Stimulated activated CD8-positive, alpha-beta memory T cell treated with anti-CD3 and anti-CD28 coated beads, Interleukin-15, amount 100 ng/mL, for 1 hour (primary cell): ENCODE measurements around the gene UBTD1.
"Not testable (repeated sequence)": the region's sequence is repeated elsewhere in the genome, so short reads cannot be mapped to it uniquely, and the experiment has no call there.

Experiments used
- DNase-seq: peaks from one replicate; pipeline ENCODE4 v3.0.0-alpha.2; 2020; ENCODE audit warnings: low read depth

UBTD1 gene, protein sequence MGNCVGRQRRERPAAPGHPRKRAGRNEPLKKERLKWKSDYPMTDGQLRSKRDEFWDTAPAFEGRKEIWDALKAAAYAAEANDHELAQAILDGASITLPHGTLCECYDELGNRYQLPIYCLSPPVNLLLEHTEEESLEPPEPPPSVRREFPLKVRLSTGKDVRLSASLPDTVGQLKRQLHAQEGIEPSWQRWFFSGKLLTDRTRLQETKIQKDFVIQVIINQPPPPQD

GRCh38 chr10:97498841-97499560 is at the start of gene UBTD1:
Gene UBTD1 (plus strand): TSS chr10:97498924. CDS start chr10:97499204, 280 bp downstream.
- no peak for DNase-seq

DNA sequence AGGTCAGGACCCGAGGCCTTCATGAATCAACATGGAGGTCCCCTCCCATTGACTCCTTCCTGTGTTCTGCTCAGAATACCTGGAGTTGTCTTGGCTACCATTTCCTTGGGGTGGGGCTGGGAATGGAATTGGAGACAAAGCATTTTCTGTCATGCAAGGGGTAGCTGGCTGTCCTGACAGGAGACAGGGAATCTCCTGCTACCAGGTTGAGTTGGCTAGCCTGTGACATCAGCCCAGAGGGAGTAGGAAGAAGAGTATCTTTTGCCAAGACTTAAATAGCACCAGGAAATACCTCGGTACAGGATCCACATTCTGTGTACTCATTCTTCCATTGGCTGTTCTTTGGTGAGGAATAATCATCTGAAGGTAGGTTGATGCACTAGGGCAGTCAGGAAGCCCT is 47.9 kb upstream of the UBTD1 start:
- DNase-seq = no peak

DNA sequence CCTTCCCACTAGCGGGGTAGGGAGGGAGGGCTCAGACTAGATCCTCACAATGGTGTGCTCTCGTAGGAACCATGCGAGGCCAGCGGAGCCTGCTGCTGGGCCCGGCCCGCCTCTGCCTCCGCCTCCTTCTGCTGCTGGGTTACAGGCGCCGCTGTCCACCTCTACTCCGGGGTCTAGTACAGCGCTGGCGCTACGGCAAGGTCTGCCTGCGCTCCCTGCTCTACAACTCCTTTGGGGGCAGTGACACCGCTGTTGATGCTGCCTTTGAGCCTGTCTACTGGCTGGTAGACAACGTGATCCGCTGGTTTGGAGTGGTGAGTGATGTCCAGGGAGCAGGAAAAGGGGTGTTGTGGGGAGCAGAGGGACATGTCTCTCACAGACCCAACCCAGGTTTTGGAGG is 47.1 kb upstream of the UBTD1 start:
- no peak for DNase-seq

GRCh38 chr10:97452352-97452751 is 46.4 kb upstream of the UBTD1 start:
- no peak for DNase-seq

GRCh38 chr10:97454330-97455036 is 44.2 kb upstream of the UBTD1 start:
- no peak for DNase-seq

DNA sequence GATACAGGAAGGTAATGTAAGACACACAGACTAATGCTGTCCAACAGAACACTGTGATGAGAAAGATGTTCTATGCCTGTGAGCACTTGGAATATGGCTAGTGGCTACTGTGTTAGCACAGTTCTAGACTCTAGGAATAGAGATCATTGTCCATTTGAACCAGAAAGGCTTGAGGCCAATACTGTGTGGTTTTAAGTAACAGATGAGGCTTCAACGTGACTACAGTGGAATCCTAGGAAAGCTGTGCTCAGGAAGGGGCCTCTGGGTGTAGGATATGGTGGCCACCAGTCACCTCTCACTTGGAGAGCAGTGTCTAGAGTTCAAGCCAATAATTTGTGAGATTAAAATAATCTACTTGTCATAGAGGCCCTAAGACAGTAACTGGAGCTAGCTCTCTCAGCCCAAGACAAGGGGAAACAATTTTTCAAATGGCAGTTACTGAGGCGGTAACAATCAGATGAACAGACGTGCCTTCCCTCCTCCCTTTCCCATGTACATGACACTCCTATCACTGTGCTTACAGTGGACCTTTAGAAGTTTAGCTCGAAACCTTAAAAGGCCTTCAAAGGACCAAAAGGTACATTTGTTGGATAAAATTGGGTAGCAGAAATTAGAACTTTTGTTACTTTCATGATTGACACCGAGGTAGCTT is 42.6 kb upstream of the UBTD1 start:
- DNase-seq = no peak

DNA sequence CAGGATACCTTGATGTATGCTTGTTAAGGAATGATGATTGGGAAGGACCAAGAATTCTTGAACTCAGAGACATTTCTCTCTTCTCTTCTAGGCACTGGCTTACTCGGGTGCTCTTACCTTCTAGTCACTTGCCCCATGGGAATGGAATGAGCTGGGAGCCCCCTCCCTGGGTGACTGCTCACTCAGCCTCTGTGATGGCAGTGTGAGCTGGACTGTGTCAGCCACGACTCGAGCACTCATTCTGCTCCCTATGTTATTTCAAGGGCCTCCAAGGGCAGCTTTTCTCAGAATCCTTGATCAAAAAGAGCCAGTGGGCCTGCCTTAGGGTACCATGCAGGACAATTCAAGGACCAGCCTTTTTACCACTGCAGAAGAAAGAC is 42.0 kb upstream of the UBTD1 start:
- no peak for DNase-seq

- no peak for DNase-seq
Measured at GRCh38 chr10:97459111-97459510, 39.6 kb upstream of the UBTD1 start.

- no peak for DNase-seq
Measured at GRCh38 chr10:97459933-97460332, 38.8 kb upstream of the UBTD1 start.

- no peak for DNase-seq
Measured at GRCh38 chr10:97462309-97462708, 36.4 kb upstream of the UBTD1 start.

GRCh38 chr10:97463363-97464132 is 35.2 kb upstream of the UBTD1 start:
- no peak for DNase-seq

DNA sequence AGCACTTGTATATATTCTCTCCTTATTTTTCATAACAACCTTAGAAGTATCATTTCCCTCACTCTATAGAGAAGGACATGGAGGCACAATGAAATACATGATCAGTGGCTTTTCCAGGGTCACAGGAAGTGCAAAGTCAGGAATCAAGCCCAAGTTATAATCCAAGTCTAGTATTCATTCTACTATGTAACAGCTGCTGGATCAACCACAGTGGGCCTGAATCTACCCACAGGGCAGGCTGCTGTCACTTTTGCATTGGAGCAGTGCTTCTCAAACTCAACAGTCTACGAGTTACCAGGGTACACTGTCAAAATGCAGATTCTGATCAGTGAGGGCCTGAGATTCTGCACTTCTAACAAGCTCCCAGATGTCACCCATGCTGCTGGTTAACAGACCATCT is 34.5 kb upstream of the UBTD1 start:
- no peak for DNase-seq

DNA sequence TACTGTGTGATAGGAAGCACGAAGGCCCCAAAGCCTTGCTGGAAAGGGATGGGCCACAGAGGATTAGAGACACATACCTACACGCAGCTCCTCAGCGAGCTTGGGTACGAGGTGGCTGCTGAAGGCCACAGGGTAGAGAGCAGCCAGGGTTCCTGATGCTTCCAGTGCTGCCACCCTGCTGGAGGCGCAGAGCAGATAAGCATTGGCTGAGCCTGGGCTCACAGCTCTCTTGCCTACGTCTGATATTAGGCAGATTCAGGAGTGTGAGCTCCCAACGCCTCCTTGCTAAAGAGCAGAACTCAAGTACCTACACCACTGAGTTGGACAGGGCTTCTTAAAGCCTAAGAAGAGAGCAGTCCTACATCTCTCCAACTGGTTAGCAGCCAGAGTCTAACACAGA is 32.7 kb upstream of the UBTD1 start:
- DNase-seq = no peak

DNA sequence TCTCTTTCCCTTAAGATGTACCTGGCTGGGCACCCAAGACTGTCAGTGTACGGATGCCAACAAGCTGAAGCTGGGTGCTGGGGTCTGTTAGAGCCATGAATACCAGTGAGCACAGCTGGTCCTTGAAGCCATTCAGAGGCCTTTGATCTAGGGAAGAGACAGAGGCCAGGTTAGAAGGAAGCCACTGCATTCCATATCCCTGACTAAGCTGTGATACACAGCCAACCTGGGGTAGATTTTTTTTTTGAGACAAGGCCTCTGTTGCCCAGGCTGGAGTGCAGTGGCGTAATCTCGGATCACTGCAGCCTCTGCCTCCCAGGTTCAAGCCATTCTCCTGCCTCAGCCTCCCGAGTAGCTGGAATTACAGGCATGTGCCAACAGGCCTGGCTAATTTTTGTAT is 32.0 kb upstream of the UBTD1 start:
- DNase-seq = no peak

DNA sequence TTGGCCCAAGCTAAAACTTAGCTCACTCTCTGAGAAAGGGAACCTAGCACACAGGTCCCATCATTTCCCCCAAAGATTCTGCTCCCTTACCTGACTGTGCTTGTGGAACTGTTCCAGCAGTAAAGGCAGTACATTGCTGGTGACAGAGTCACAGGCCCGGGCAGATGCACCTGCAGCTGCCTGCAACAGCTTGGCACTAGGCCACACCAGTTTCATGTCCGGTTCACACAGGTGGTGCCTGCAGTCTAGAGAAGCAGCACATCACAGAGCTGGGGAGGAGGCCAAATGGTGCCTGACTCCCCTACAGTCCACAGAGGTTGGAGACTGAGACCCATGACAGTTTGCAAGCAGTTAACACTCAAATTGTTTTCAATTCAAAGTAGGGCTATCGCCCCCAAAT is 30.6 kb upstream of the UBTD1 start:
- DNase-seq = no peak

- DNase-seq = not testable (repeated sequence)
Measured at GRCh38 chr10:97468781-97469180, 29.9 kb upstream of the UBTD1 start.

DNA sequence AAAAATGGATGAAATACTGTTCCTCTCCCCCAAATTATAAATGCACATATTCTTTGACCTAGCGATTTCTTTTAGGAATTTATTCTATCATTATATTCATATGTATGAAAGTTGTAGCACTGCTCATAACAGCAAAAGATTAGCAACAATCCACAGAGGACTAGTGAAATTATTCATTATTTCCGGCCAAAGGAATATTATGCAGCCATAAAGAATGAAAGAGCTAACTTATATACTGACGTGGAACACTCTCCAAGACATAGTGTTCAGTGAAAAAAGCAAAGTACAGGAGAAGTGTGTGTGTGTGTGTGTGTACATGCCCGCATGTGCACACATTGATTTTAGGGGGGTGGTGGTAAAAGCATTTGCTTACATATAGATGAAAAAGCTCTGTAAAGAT is 23.8 kb upstream of the UBTD1 start:
- no peak for DNase-seq

DNA sequence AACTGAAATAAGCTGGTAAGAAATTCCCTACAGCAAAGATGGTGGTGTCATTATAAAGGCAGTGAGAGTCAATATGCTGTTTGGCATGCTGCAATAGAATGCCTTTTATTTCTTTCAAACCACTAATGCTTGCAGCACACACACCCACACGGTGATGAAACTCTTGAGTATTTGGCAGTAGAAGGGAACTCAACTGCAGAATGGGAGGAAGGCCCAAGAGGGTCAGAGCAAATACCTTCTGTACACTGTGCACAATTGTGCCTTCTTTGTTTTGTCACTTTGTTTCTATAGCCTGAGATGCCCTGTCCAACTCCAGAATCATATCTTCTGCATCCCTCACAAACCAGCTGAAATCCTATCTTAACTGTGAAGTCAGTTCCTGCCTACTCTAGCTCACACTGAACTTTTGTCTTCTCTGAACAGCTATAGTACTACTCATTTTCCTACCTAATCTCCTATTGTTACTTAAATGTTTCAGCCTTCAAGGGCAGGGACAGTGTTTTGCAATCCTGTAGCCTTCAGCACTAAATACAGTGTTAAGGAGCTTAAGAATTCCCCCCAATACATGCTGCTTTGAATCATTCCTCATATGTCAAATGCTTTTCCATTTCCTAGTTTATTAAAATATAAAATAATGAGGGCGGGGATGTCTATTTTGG is 22.7 kb upstream of the UBTD1 start:
- DNase-seq = no peak

DNA sequence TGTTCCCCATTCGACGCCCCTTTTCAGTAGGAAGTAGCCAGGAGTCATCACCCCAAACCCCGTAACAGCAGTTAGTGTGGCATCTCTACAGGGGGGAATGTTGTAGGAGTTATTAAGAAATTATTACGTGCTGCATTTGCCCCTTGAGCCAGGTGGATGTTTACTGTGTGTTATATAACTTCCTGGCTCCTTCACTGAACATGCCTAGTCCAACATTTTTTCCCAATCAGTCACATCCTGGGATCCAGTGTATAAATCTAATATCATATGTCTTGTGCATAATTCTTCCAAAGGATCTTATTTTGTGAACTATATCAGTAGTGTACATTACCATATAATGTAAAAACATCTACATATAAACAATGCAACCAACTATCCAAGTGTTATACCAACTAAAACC is 19.3 kb upstream of the UBTD1 start:
- not testable (repeated sequence) for DNase-seq

- no peak for DNase-seq
Measured at GRCh38 chr10:97479939-97480338, 18.8 kb upstream of the UBTD1 start.

DNA sequence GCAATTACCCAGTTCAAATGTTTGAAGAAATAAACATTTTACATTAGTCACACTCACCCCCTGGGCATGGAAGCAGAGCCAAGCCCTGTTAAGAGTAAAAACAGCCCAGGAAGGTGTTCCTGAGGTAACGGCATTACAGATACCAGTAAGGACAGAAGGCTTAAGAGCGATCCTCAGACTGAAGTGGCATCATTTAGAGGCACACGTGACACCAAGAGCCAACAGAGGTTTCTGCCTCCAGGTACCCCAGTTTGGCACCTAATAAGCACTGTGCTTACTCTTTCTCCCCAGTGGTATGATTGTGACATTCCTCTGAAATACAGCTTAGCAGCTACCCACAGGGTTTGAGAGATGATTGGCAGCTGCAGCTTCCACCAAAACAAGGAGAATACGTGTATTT is 17.7 kb upstream of the UBTD1 start:
- DNase-seq = no peak

DNA sequence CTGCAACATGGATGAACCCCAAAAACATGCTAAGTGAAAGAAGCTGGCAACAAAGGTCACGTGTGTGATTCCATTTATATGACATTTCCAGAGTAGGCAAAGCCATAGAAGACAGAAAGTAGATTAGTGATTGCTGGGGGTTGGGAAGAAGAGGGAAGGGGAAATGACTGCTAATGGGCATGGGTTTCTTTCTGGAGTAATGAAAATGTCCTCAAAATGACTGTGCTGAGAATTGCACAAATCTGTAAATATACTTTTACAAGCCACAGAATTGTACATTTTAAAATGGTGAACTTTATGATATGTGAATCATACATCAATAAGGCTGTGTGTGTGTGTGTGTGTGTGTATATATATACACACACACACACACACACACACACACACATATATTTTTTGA is 16.3 kb upstream of the UBTD1 start:
- DNase-seq = no peak
